GM19372 (cell line): ENCODE measurements around the gene PCDH9.
A peak's percentile ranks its signal among the peaks of the same experiment; 100 is the strongest.

ENCODE experiments used
- ATAC-seq: cut with Tn5 transposase; IDR thresholded peaks from one replicate; pipeline ENCODE4 v1.9.1; 2021; ENCODE audit warnings: mild to moderate bottlenecking, low read depth, moderate library complexity; ENCODE audit not compliant: unreplicated experiment

PCDH9 gene

DNA sequence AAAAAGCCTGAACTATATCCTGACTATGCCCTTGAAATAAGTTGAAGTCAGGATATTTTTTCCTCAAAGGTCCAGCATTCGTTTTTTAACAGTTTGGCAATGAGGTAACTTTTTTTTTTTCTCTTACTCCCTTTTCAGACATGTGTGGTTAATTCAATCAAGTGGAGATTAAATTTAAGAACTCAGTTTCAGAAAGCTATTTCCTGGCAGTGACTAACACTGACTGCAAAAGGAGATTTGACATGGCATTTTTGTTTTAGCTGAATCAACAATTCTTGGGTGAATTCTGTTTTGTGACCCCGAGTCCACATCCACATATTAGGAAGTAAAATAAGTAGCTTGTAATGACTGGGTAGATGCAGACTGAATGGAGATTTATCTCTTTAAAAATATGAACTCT lies 716.4 kb downstream of the PCDH9 start:
- ATAC-seq: no peak

DNA sequence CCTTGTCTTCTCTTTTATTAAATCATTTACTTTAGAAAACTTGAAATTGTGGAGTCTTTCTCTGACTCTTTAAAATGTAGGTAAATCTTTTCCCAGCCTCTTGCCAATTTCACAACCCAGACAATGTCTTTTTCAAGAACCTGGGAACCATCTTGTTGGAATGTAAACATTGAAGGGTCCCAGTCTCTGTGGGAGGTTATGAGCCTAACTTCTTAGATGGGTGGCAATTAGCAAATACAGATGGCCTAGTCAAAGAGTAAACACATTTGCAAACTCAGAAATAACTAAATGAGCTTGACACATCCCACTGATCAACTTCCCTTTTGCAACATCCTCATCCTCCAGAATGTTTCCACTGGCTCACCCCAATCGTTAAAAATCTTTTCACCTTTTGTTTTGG lies 721.0 kb downstream of the PCDH9 start:
- ATAC-seq: no peak

DNA sequence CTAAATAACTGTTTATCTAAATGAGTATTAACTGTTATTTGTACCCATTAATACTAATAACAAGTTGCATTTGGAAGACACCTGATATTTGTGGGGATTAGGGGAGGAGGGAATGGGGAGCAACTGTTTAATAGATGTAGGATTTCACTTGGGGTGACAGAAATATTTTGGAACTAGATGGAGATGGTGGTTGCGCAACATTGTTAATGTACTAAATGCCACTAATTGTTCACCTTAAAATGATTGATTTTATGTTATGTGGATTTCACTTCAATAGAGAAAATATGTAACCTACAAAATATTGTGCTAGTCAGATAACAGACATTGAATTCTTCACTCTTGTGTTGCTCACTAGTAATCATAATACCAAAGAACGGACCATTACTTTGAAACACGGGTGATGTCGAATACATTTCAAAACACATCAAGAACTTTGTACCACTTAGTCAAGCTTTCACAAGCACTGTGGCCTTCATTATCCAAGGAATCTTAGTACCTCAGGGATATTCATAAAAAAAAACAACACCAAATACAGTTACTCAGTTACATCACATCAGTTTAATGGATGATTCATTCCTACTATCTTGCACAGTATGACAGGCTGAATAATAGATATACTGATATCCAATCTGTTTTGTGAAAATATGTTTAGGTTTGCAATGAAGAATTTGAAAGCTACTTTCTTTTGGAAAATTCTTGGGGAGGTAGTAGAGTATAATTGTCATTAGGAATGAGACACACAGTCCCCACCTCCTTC lies 721.8 kb downstream of the PCDH9 start:
- ATAC-seq: no peak

DNA sequence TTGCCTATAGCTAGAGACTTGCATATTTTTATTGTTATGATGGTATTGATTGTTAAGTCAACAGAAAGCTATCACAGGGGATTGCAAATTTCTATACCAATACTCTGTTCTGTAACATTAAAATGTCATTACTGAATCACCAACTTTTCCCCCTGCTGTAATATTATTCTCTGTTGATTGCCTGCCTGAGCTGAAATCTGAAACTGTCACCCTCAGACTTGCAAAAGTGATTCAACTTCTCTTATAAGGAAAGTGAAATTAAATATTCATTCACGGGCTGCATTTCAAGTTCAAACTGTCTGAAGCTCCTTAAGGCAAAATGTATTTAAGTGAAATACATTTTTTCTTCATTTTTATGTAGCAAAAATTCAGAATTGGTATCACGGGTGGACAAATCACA lies 723.2 kb downstream of the PCDH9 start:
- ATAC-seq: no peak

DNA sequence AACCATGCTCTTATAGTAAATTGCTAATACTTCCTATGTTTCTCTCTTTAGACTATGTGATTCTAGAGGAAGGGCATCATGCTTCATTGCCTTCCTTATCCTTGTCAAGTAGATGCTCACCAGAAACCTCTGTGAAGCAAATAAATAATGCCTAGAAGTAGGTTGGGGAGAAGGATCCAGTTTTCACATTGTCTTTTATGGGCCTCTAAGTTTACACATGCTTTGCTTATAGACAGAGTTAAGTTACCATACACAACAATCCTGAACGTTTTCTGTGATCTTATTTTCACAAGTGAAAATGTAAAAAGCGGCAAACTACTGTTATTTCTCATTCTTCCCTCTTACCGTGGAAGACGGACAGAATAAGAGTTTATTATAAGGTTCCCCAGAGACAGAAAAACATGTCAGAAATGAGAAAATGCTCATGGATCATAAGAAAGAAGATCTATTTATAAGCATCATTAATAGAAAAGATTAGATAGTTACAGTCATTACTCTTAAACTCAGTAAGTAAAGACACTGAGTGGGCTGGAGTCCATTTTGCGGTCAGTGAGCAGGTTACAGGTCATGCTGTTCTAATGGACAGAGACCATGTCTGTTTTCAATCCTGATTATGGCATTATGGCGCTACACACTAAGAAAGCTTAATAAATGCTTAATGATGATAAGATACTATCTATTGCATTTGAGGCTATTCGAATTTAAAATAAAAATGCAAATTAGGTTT lies 723.9 kb downstream of the PCDH9 start:
- ATAC-seq: no peak

DNA sequence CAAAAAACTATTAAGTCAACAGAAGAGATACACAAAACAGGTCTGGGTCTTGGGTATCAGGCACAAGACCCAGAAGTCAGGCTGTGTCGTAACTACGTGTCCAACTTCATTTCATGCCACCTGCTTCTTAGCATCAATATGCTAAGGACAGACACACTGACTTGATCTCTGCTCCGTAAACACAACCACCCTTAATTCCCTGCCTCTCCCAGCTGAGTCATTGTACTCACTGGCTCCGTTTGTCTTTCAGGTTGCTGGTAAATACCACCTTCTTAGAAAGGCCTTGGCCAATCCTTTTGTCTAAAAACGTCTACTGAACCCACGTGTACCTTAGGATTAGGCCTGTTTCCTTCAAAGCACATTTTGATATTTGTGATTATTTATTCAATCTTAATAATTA lies 726.2 kb downstream of the PCDH9 start:
- no peak for ATAC-seq

DNA sequence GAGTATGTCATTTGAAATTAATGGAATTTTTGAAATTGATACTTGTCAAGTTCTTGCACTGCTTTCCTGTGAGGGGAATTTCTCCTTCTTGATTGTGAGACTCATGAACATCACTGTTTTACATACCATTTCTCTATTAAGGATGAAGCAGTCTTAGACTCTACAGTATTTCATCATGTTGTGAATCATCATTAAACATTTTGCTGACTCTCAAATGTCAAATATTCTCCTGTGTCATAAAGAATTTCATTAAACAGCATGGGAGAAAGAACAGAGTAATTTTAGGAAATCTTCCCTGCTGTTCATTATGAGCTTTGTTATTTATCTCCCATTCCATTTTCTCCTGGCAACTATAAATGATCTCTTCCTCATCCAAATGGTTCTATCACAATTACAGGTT lies 729.0 kb downstream of the PCDH9 start:
- no peak for ATAC-seq

DNA sequence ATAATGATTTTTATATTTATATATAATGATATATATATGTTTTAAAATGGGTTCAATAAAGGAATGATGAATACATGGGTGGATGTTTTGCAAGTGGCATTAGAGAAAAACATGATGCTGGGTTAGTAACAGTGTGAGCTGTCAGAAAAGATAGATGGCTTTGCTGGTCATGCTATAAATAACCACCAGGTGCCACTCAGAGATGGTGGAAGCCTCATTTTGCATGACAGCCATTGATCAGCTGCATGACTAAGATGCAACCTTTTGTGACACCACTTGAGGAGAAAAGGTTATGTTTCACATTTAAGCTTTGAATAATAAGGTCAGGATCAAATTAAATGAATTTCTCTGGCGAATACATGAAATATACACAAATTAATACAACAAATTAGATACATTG lies 737.7 kb downstream of the PCDH9 start:
- ATAC-seq: peak; percentile 89

DNA sequence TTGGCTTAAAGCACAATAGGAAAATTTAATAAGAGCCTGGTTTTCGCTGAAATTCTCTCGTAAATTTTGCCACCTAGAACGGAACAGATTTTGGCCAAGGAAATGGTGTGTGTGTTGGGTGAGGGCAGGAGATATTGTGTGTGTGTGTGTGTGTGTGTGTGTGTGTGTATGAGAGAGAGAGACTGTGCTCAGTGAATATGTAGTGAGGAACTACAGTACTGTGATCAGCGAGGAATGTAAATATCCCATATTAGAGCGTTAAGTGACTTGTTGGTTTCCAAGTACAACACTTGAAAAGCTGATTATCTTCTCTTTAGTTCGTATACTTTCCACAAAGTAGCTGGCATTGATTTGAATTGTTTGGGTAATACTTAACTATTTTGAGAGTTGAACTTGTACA lies 738.9 kb downstream of the PCDH9 start:
- ATAC-seq: no peak

DNA sequence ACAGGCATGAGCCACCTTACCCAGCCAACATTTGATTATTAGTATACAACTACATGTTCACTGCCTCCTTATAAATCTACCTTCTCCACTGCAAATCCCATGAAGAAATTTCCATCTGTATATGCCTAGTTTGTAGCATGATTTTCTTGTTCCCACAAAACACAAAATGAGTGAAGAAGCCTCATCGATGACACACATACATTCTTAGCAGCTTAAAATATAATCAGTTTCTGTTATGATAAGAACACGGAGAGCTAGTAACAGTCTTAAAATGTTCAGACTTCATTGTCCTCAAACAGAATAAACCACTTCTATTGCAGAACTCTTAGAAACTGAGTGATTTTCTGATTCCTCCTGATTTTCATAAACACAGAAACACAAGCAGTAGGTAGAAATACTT lies 740.5 kb downstream of the PCDH9 start:
- no peak for ATAC-seq

DNA sequence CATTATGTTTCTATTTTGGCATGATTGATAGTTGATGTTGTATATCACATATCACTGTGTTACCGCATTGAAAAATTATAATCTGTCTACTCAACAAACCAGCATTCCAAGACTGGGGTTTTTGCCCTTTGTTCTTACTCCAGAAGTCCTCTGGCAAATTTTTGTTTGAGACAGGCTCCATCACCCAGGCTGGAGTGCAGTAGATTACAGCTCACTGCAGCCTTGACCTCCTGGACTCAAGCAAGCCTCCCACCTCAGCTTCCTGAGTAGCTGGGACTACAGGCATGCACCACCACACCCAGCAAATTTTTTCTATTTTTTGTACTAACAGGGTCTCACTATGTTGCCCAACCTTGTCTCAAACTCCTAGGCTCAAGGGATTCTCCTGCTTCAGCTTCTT lies 741.0 kb downstream of the PCDH9 start:
- no peak for ATAC-seq

DNA sequence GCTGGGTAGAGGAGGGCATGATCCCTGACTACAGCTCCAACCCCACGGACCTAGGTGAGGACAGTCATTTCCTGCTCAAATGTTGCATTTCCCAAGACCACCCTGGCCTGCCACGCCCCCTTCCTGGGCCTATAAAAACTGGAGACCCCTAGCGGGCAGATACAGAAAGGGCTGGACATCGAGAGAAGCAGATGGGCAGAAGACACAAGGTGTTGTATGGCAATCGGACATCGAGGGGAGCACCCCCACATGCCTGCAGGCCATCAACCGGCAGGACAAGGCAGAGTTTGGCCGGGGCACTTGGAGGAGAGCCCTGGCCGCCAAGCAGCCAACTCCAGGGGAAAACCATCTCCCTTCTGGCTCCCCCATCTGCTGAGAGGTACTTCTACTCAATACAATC lies 746.4 kb downstream of the PCDH9 start:
- ATAC-seq: no peak

DNA sequence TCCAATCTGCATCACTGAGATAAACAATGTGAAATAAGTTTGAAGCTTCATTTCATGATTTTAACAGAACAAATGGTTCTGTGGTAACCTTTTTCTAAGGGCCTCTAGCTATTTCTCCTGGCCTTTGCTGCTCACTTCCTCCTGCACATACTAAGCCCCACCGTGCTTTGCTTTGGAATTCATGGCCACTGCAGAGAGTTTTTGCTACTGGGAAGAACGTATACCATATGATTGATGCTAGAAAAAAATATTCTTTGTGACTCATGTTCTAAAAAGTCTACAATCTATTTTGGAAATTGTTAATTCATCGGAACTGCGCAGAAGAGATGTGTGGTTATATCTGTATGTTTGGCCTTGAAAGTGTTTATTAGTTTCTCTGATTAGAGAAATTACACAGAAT lies 747.3 kb downstream of the PCDH9 start:
- ATAC-seq: no peak

DNA sequence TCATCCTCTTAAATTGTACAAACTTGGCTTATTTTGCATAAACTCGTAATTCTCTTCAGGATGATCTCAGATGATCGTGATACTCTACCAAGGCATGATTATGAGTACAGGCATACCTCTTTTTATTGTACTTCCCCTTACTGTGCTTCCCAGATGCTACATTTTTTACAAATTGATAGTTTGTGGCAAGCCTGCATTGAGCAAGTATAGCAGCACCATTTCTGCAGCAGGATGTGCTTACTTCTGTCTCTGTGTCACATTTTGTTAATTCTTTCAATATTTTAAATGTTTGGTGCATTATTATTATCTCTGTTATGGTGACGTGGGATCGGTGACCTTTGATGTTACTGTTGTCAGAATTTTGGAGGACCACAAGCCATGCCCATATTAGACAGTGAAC lies 752.3 kb downstream of the PCDH9 start:
- no peak for ATAC-seq

DNA sequence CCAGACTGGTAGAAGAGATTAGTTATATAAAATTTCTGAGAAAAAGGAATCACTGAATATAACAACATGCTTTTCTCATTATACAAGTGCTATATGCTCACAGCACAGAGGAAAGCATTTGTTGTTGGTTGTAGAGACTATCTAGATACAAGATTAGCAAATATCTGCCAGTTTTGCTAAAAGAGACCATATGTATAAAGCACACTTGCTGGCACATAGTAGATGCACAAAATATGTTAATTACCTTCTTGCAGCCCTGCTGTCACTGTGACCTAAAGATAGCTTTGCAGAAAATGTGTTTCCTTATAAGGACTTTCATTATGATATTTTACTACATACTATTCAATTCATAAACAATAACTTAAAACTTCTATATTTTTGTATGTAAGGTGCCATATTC lies 755.1 kb downstream of the PCDH9 start:
- ATAC-seq: no peak

DNA sequence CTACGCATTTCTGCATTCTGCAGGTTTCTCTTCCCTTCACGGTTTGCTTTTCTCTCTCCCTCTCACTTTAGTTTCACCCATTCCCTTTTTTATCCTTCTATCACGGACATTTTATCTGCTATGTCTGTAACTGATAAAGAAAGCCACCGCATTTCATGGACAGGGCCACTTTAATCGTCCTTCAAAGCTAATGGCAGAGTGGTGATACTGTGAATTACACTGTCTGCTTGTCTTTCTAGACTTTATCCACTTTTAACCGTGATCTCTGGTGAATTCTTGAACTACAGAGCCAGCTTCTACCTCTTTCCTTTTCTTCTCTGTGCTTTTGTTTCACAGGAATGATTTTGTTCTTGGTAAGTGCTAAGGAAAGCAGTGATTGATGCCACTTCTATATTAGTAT lies 760.4 kb downstream of the PCDH9 start:
- ATAC-seq: no peak

DNA sequence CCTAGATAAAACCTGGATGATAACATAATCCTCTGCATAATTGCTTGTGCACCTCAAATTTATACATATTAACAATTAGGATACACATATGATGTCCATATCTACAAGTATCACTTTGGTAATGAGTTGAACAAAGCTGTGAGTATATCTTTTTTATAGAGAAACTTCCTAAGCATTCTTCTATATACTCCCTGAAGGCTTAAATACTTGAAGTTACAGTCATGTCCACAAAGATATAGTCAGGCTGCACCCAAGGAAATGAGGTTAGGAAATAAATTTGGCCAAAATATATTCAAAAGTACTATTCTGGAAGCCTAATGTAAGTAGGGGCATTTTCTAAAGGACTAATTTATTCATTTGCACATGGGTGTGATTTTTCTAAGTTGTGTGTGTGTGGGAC lies 761.5 kb downstream of the PCDH9 start:
- ATAC-seq: no peak

DNA sequence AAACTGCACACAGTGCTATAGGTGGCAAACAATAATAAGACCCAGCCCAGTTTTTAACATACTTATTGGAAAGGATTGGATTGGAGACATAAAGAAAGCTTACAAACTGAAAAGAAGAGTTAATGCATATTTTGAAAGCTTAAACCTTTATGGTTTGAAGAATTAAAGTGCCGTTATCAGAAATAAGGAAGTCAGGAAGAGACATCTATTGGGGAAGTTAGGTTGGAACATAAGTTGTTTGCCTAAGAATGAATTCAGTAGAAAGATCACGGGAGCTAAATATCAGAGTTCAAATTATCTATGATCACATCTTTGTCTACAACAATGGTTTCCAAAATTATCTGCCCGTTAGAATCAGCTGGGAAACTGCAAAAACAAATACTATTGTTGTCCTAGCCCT lies 767.9 kb downstream of the PCDH9 start:
- no peak for ATAC-seq

DNA sequence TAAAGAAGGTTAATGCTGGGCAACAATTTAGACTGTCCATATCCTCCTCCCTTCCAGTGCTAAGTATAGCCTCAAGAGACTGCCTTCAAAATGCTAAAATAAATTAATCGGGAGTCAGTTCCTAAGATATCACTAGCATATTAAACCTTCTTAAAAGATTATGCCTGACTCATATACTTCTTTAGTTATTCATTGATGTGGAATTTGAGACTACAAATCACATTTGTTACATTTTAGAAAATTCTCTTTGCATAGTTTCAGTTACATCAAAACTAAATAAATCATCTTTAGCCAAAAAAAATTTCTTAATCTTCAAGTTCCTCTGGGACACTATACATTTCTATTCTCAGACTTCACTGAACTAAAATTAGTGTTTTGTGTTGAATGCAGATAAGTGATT lies 769.1 kb downstream of the PCDH9 start:
- no peak for ATAC-seq

DNA sequence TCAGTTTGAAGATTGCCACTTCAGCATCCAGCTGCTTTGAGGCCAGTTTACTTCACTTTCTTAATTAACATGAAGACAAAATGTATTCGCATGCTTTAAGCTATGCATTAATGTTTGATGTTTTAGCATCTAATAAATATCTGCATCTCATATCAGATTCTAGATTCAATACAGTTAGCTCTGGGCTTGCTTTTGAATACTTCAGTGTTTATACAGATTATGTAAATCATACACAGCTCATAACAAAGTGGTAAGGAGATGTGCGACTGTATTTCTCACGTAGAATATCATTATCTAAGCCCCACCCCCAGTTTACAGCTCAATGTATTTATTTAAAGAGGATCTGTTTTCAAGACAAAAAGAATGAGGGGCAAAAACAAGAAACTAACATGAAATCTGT lies 770.5 kb downstream of the PCDH9 start:
- no peak for ATAC-seq

DNA sequence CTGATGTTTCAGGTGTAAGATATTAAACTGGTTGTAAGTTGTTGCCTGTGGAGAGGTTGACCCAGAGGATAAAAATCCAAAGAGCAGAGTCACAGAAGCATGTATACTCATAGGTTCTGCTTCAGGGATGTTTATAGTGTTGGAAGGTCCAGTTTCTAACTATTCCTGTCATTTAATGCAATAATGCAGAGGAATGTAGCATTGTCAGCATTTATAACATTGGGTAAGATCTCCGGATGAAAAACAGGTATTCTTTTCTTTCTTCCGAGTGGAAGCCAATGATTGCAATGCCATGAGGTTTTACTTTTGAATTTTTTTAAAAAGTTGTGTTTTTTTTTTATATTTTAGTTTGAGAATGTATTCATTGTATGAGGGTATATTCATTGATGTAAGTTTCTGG lies 771.0 kb downstream of the PCDH9 start:
- no peak for ATAC-seq

DNA sequence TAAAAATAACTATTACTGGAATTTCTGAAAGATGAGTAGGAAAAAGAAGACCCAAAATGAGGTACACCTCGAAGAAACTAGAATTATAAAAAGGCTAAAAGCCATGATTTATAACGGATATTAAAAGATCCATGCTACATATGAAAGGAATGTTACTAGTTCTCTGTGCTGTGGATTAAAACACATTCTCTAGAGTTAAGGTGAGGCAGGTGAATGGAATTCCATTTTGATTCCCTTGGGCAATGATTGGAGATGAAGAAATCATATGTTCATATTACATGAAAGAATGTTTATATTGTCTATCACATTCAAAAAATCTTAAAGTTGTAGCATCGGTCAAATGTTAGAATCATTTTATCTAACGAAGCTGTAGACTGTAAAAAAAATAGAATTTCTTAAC lies 783.7 kb downstream of the PCDH9 start:
- ATAC-seq: no peak
